Spleen (tissue), 11 donors: ENCODE results near the gene TEX11. TPM values are rescaled to one million over a fixed set of nuclear protein-coding genes. Genes with fewer than 3 reads are reported as not detected.
"Not testable (repeated sequence)": the region's sequence is repeated elsewhere in the genome, so short reads cannot be mapped to it uniquely, and the experiment has no call there.

Experiments
- DNase-seq: peaks from one replicate; pipeline ENCODE4 v3.0.0-alpha.2; 2020
- H3K27ac ChIP-seq, 8 donors: fragments of 200-600 bp; sonication (generic) in 7 of 8; 1 replicate in 4 of 8; 2 replicates in 4 of 8; pipeline versions ENCODE4 v1.5.0 to v1.8.0; 2016 to 2021; ENCODE audit warnings: inconsistent platforms in 4 of 8, mild to moderate bottlenecking in 4 of 8, moderate library complexity in 1 of 8
- H3K27me3 ChIP-seq, 7 donors: fragments of 200-600 bp; sonication (generic) in 6 of 7; replicated peaks in 1 of 7; 1 replicate in 4 of 7; 2 replicates in 3 of 7; pipeline versions ENCODE4 v1.5.0 to v1.8.0; 2016 to 2021; ENCODE audit warnings: inconsistent platforms in 3 of 7, mild to moderate bottlenecking in 1 of 7
- H3K36me3 ChIP-seq, 6 donors: fragments of 200-600 bp; sonication (generic) in 5 of 6; 1 replicate in 4 of 6; 2 replicates in 2 of 6; pipeline versions ENCODE4 v1.5.0 to v1.8.0; 2016 to 2021; ENCODE audit warnings: inconsistent platforms in 2 of 6
- H3K4me1 ChIP-seq, 6 donors: fragments of 200-600 bp; sonication (generic) in 5 of 6; 1 replicate in 3 of 6; 2 replicates in 3 of 6; pipeline versions ENCODE4 v1.5.0 to v1.8.0; 2016 to 2021; ENCODE audit warnings: inconsistent platforms in 3 of 6
- H3K4me3 ChIP-seq, 8 donors: fragments of 200-600 bp; sonication (generic) in 7 of 8; 1 replicate in 4 of 8; 2 replicates in 4 of 8; pipeline versions ENCODE4 v1.5.0 to v1.8.0; 2016 to 2021; ENCODE audit warnings: inconsistent platforms in 4 of 8, mild to moderate bottlenecking in 4 of 8, moderate library complexity in 2 of 8
- H3K9me3 ChIP-seq, 8 donors: fragments of 200-600 bp; sonication (generic) in 7 of 8; 1 replicate in 4 of 8; 2 replicates in 4 of 8; pipeline versions ENCODE4 v1.5.0 to v1.8.0; 2016 to 2021; ENCODE audit warnings: inconsistent platforms in 4 of 8
- POLR2A ChIP-seq, 3 donors: fragments of 450-650 bp; IDR thresholded peaks; one replicate each; pipeline ENCODE4 v1.5.1; 2017; ENCODE audit warnings: antibody characterized with exemption in 3 of 3, mild to moderate bottlenecking in 1 of 3
- POLR2AphosphoS5 ChIP-seq, 3 donors: sonication (generic); formaldehyde crosslinking; IDR thresholded peaks; one replicate each; pipeline ENCODE4 v1.5.1; 2017; ENCODE audit warnings: antibody characterized with exemption in 3 of 3
- WGBS, 5 donors: extraction: QIAGEN DNeasy Blood & Tissue Kit in 3 of 5; methylation state at CpG; one replicate each; pipeline versions ENCODE4 v1.1.5 to v1.1.7; 2013 to 2018; 5-methylcytosine and 5-hydroxymethylcytosine counted together
- intact Hi-C: fragments of 100-400 bp; cut with DNase I; formaldehyde crosslinking; loops from one replicate; pipeline ENCODE4 v1.15.0; 2023; ENCODE audit warnings: low total_unique reads
- polyA plus RNA-seq, 3 donors: library from polyadenylated mRNA; stranded (reverse); fragments of 200-250 nt; gene quantifications; one replicate each; pipeline ENCODE4 v1.2.1, GENCODE V29; 2013
- total RNA-seq, 7 donors: library from RNA; depleted of rRNA in 3 of 7; stranded (reverse); fragments of >200 nt in 3 of 7; fragmentation: NEBNext Ultra II Directional in 4 of 7; extraction: Animal tissue kit (Norgen Biotek cat#: 25700) in 4 of 7; gene quantifications; one replicate each; pipeline versions ENCODE4 v1.1.0 to v1.2.1, GENCODE V29; 2016 to 2021
- TF ChIP-seq, protein P1 (sequence below), 11 experiments: fragments of 200-600 bp in 7 of 11; fragments of 450-650 bp in 4 of 11; sonication (generic) in 4 of 11; IDR thresholded peaks in 8 of 11; conservative IDR thresholded peaks in 3 of 11; 1 replicate in 7 of 11; 2 replicates in 4 of 11; pipeline versions ENCODE4 v1.4.0 to v1.8.0; 2016 to 2021; ENCODE audit warnings: antibody characterized with exemption in 11 of 11, inconsistent platforms in 4 of 11, mild to moderate bottlenecking in 1 of 11
- donor health status: healthy with polysubstance abuse.
- donor health status: DM: no; HTN: no; CAD: no; lungs with moderate emphysema.
- donor health status: DM: no; HTN: no; CAD: no.
- donor health status: Bipolar disorder and iron deficiency.
- donor health status: healthy.
- donor health status: DM: no; HTN: no; CAD: no.
- donor health status: DM: yes; HTN: yes; CAD: no.

TEX11 gene
- total and polyA plus RNA-seq, 10 donors = 0.06 to 1.9 (median 0.81) TPM

DNA sequence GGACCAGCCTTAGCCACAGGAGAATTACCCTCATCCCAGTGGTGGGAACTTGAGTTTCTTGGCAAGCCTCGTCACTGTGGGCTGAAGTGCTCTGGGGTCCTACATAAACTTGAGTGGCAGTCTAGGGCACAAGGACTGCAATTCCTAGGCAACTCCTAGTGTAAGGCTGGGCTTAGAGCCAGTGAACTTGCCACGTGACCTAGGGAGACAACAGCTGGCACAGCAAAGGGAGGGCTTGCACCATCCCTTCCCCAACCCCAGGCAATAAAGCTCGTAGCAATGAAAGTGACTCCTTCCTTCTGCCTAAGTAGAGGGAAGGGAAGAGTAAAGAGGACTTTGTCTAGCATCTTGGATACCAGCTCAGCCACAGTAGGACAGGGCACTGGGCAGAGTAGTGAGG is 81.8 kb downstream of the TEX11 start:
- TF ChIP-seq, protein P1, sequence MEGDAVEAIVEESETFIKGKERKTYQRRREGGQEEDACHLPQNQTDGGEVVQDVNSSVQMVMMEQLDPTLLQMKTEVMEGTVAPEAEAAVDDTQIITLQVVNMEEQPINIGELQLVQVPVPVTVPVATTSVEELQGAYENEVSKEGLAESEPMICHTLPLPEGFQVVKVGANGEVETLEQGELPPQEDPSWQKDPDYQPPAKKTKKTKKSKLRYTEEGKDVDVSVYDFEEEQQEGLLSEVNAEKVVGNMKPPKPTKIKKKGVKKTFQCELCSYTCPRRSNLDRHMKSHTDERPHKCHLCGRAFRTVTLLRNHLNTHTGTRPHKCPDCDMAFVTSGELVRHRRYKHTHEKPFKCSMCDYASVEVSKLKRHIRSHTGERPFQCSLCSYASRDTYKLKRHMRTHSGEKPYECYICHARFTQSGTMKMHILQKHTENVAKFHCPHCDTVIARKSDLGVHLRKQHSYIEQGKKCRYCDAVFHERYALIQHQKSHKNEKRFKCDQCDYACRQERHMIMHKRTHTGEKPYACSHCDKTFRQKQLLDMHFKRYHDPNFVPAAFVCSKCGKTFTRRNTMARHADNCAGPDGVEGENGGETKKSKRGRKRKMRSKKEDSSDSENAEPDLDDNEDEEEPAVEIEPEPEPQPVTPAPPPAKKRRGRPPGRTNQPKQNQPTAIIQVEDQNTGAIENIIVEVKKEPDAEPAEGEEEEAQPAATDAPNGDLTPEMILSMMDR (IDR thresholded peaks at IDR 0.05 in 8 of 11, conservative IDR thresholded peaks at IDR 0.05 in 3 of 11) = no peak
- no peak for TF ChIP-seq POLR2AphosphoS5 (IDR thresholded peaks at IDR 0.05)
- no peak for TF ChIP-seq POLR2A (IDR thresholded peaks at IDR 0.05)
- H3K36me3 ChIP-seq = no peaks in the 10 kb centered on the region
- H3K4me1 ChIP-seq = no peaks in the 10 kb centered on the region
- DNase-seq = no peak
- no peak overlapping the region for H3K27ac ChIP-seq
- H3K4me3 ChIP-seq = no peak overlapping the region
- H3K9me3 ChIP-seq = no peaks in the 10 kb centered on the region
- peaks cover 0 to 12% (median 0%) of the 10 kb centered on the region in 7 donors for H3K27me3 ChIP-seq
- 40 to 82% (median 58%) methylated on average over 1 to 3 of the region's 3 CpGs for WGBS, 5 donors
- intact Hi-C loops = no loop called here

DNA sequence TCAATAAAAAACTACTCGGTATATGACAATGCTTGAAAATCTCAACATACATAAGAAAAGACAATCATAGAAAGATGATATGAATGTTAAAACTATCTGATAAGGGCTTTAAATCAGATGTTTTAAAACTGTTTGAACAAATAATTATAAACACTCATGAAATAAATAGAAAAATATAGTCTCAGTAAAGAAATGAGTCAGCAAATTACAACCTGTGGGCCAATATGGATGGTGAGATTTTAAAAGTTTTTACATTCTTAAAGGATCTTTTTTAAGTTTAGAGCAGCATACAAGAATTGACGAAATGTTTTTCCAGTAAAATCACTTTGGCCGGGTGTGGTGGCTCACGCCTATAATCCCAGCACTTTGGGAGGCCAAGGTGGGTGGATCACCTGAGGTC is 83.1 kb downstream of the TEX11 start:
- H3K27me3 ChIP-seq = peaks cover 0 to 8% (median 0%) of the 10 kb centered on the region in 7 donors
- no peak for DNase-seq
- WGBS, 5 donors = 78 to 94% (median 94%) methylated on average over 4 of the region's 4 CpGs
- no peaks in the 10 kb centered on the region for H3K36me3 ChIP-seq
- intact Hi-C loops = no loop called here
- peaks cover 0 to 6% (median under 1%) of the 10 kb centered on the region in 8 donors for H3K9me3 ChIP-seq
- TF ChIP-seq POLR2AphosphoS5 (IDR thresholded peaks at IDR 0.05) (no peak), POLR2A (IDR thresholded peaks at IDR 0.05) (no peak)
- TF ChIP-seq, protein P1 (IDR thresholded peaks at IDR 0.05 in 8 of 11, conservative IDR thresholded peaks at IDR 0.05 in 3 of 11) = no peak
- H3K4me3 ChIP-seq = no peak overlapping the region
- no peak overlapping the region for H3K27ac ChIP-seq
- no peaks in the 10 kb centered on the region for H3K4me1 ChIP-seq

DNA sequence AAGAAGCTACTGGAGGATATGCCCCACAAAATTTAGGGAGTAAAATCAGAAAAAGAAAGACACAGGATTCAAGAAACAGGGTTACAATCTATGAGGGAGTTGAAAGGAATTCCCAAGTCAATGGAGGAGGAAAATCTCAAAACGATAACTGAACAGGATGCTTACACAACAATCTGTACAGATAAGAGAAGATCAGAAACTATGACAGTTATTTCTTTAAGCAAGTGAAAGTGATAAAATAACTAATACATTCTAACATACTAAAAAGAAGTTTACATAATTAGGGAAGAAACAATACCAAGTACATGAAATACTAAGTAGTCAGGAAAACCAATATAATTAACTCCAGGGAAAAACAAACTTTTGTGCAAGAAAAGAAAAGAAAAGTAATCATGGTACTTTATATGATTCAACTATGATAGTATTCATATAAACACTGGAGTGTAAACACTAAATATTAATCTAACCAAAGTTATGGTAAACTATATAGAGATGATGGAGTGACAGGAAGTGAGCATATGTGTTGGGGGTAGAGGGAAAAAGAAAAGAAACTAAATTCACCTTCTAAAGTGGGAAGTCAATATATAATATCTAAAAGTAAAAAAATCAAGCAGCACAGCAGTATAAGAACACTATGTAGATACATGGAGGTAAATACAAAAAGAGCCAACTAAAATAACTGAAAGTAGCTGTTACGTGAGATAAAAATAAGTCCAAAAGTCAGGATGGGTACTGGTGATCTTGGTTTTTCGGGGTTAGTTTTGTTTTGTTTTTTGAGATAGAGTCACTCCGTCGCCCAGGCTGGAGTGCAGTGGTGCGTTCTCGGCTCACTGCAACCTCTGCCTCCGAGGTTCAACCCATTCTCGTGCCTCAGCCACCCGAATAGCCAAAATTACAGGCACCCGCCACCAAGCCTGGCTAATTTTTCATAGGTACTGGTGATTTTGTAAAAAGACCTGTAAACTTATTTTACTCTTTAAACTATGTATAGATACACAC is 99.3 kb downstream of the TEX11 start:
- no peak overlapping the region for H3K4me3 ChIP-seq
- no peaks in the 10 kb centered on the region for H3K4me1 ChIP-seq
- no peaks in the 10 kb centered on the region for H3K36me3 ChIP-seq
- intact Hi-C loops = no loop called here
- TF ChIP-seq, protein P1 (IDR thresholded peaks at IDR 0.05 in 8 of 11, conservative IDR thresholded peaks at IDR 0.05 in 3 of 11) = no peak
- TF ChIP-seq POLR2AphosphoS5 (IDR thresholded peaks at IDR 0.05) (no peak), POLR2A (IDR thresholded peaks at IDR 0.05) (no peak)
- no peaks in the 10 kb centered on the region for H3K9me3 ChIP-seq
- WGBS, 5 donors = 83 to 94% (median 92%) methylated on average over 11 of the region's 11 CpGs
- no peak overlapping the region for H3K27ac ChIP-seq
- DNase-seq = no peak
- no peaks in the 10 kb centered on the region for H3K27me3 ChIP-seq

DNA sequence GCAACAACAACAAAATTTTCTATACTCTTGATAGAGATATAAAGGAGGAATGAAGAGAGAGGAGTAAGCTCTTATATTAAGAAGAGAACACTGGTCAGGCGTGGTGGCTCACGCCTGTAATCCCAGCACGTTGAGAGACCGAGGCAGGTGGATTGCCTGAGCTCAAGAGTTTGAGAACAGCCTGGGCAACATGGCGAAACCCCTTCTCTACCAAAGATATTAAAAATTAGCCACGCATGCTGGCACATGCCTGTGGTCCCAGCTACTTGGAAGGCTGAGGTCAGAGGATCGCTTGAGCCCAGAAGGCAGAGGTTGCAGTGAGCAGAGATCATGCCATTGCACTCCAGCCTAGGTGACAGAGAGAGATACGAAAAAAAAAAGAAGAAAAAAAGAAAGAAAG is 102.4 kb downstream of the TEX11 start:
- no peak for DNase-seq
- Histone ChIP-seq H3K9me3 (no peaks in the 10 kb centered on the region), H3K27me3 (no peaks in the 10 kb centered on the region), H3K36me3 (no peaks in the 10 kb centered on the region), H3K27ac (no peak overlapping the region), H3K4me3 (no peak overlapping the region), H3K4me1 (no peaks in the 10 kb centered on the region)
- TF ChIP-seq POLR2A (IDR thresholded peaks at IDR 0.05) = no peak
- TF ChIP-seq, protein P1 (IDR thresholded peaks at IDR 0.05 in 8 of 11, conservative IDR thresholded peaks at IDR 0.05 in 3 of 11) = no peak
- no peak for TF ChIP-seq POLR2AphosphoS5 (IDR thresholded peaks at IDR 0.05)
- 70 to 93% (median 88%) methylated on average over 8 of the region's 8 CpGs for WGBS, 5 donors
- intact Hi-C loops = no loop called here

DNA sequence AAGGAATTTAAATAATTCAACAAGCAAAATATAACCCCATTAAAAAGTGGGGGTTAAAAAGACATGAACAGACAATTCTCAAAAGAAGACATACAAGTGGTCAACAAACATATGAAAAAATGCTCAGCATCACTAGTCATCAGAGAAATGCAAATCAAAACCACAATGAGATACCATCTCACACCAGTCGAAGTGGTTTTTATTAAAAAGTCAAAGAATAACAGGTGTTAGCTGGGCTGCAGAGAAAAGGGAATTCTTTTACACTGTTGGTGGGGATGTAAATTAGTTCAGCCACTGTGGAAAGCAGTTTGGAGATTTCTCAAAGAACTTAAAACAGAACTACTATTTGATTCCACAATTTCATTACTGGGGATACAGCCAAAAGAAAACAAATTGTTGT is 111.8 kb downstream of the TEX11 start:
- H3K4me1 ChIP-seq, H3K27me3 ChIP-seq, H3K27ac ChIP-seq, H3K4me3 ChIP-seq, H3K9me3 ChIP-seq, H3K36me3 ChIP-seq, intact Hi-C loops, DNase-seq: not testable (repeated sequence)
- WGBS, 5 donors = 9 to 44% (median 19%) methylated on average over 1 of the region's 1 CpG
